Muscle layer of colon (tissue), 2 donors: ENCODE data around the gene PLA2G5.
A peak's percentile ranks its signal among the peaks of the same experiment; 100 is the strongest.

Source experiments
- H3K27ac ChIP-seq: one replicate; pipeline ENCODE4 v1.7.0; 2013; ENCODE audit warnings: low read depth, mild to moderate bottlenecking, low read length, moderate library complexity
- H3K27me3 ChIP-seq, 2 donors: one replicate each; pipeline ENCODE4 v1.7.0; 2013; ENCODE audit warnings: low read length in 2 of 2, mild to moderate bottlenecking in 2 of 2; ENCODE audit not compliant: insufficient read depth in 2 of 2, control insufficient read depth in 1 of 2
- H3K36me3 ChIP-seq: one replicate; pipeline ENCODE4 v1.7.0; 2013; ENCODE audit warnings: mild to moderate bottlenecking, low read length; ENCODE audit not compliant: insufficient read depth
- H3K4me1 ChIP-seq: one replicate; pipeline ENCODE4 v1.7.0; 2013; ENCODE audit warnings: mild to moderate bottlenecking, low read length; ENCODE audit not compliant: insufficient read depth
- H3K4me3 ChIP-seq, 2 donors: one replicate each; pipeline ENCODE4 v1.7.0; 2013; ENCODE audit warnings: low read length in 2 of 2, low read depth in 1 of 2, mild to moderate bottlenecking in 1 of 2, moderate library complexity in 1 of 2
- H3K9ac ChIP-seq: one replicate; pipeline ENCODE4 v1.7.0; 2013; ENCODE audit warnings: low read length
- H3K9me3 ChIP-seq: one replicate; pipeline ENCODE4 v1.7.0; 2013; ENCODE audit warnings: mild to moderate bottlenecking, low read length
- donor health status: abdominal sarcoma.
- donor health status: Adenocarcinoma of cecum.

PLA2G5 gene

DNA sequence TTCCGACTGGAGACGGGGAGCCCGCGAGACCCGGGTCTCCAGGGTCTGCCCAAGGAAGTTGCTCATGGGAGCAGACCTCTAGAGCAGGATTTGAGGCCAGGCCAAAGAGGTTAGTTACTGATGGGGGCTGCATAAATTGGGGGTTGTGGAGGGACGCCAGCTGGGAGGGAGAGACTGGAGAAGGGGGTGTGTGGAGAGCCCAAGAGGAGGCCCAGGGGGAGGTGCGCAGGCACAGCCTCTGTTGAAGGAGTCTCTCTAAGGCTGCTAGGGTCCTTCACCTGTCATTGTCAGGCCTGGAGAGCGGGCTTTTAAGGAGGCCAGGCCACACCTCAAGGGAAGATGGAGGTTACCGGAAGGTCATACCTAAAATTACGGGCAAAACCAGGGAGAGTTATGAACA is 363 bp downstream of the PLA2G5 start:
- Histone ChIP-seq H3K4me3 (peak overlapping the region in 1 of 2 donors; percentile 62), H3K4me1 (peaks cover 40% of the 10 kb centered on the region), H3K9me3 (no peaks in the 10 kb centered on the region), H3K27me3 (no peaks in the 10 kb centered on the region), H3K27ac (peak overlapping the region; percentile 83), H3K36me3 (no peaks in the 10 kb centered on the region), H3K9ac (peak overlapping the region; percentile 27)

DNA sequence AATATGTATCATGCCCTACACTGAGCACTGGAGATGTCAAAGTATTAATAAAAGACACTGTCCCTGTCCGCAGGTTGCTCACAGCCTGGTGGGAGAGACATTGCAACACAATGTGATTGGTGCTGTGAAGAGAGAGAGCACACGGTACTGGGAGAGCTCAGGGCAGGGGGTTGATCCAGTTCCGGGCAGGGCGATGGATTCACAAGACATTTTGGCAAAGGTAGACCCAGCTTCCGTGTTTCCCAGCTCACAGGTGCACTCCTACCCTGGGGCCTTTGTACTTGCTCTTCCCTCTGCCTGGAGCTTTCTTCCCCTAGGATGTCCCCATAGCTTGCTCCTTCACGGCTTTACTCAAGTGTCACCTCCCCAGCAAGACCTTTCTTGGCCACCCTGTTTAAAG is 1.4 kb downstream of the PLA2G5 start:
- Histone ChIP-seq H3K36me3 (no peaks in the 10 kb centered on the region), H3K27me3 (no peaks in the 10 kb centered on the region), H3K4me3 (peak overlapping the region; percentile 3 to 62), H3K4me1 (peaks cover 40% of the 10 kb centered on the region), H3K27ac (no peak overlapping the region), H3K9ac (peak overlapping the region; percentile 27), H3K9me3 (no peaks in the 10 kb centered on the region)

DNA sequence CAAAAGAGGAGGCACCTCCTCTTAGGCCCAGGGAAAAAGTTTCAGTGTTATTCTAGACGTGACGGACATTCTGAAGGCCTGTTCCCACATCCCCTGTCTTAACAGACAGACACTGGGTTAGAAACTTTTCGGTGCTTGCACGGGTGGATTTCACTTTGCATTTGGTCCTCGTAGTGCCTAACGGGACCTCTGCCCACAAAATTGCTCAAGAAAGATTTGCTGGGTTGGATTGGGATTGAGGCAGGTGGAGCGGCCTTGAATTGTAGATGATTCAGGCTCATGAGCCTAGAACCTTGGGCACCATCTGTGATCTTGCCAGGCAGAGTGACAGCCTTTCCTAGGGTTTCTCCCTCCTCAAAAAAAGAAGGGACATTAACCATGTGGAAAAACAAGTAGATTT is 2.8 kb downstream of the PLA2G5 start:
- Histone ChIP-seq H3K4me1 (peaks cover 40% of the 10 kb centered on the region), H3K27ac (no peak overlapping the region), H3K27me3 (no peaks in the 10 kb centered on the region), H3K4me3 (no peak overlapping the region), H3K9ac (no peak overlapping the region), H3K36me3 (peaks cover 4% of the 10 kb centered on the region), H3K9me3 (no peaks in the 10 kb centered on the region)

DNA sequence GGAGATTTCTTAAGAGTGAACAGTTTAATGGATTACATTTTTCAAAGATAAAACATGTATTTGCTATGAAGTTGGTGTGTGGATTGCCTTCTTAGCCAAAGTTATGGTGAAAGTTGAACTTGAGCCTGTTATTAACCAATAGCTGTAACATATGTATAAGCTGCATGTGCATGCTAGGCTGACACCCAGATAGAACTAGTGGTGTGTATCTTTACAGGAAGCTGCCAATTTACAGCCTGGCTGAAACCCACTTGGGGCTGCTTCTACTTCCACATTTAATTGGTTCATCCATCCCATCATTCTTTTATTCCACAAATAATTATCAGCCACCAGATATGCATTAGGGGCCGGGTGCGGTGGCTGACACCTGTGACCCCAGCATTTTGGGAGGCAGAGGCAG is 3.3 kb downstream of the PLA2G5 start:
- no peak overlapping the region for H3K27ac ChIP-seq
- no peaks in the 10 kb centered on the region for H3K27me3 ChIP-seq
- no peak overlapping the region for H3K9ac ChIP-seq
- no peak overlapping the region for H3K4me3 ChIP-seq
- H3K4me1 ChIP-seq = peaks cover 40% of the 10 kb centered on the region
- H3K9me3 ChIP-seq = no peaks in the 10 kb centered on the region
- peaks cover 4% of the 10 kb centered on the region for H3K36me3 ChIP-seq

DNA sequence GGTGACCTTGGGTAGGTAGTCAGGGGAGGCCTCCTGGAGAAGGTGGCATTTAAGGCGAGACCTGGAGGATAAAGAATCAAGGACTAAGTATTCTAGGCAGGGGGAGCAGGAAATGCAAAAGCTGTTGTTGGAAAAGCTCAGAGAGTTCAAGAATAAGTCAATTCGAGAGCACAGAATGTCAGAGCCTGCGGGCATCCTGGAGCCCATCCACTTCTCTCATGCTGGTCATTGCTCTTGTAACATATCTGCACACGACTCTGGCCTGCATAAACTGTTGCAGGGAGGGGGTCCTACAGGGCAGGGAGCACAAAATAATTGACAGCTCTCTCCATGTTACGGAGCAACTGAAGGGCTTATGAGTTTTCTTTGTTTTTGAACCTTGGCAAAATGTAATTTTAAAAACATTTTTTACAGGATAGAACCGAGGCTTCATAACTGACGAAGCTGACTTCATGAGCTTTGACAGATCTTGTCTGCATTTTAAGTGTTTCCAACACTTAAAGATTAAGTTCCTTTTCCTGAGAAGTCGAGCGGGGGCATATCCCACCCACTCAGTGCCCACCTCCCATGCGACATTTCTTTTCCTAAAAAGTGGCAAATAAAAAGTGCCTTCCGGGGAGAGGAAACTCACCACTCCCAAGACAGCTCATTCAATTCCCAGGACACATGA is 4.2 kb downstream of the PLA2G5 start:
- no peaks in the 10 kb centered on the region for H3K27me3 ChIP-seq
- H3K36me3 ChIP-seq = peaks cover 4% of the 10 kb centered on the region
- H3K9ac ChIP-seq = no peak overlapping the region
- H3K4me3 ChIP-seq = no peak overlapping the region
- no peak overlapping the region for H3K27ac ChIP-seq
- no peaks in the 10 kb centered on the region for H3K9me3 ChIP-seq
- peaks cover 34% of the 10 kb centered on the region for H3K4me1 ChIP-seq

DNA sequence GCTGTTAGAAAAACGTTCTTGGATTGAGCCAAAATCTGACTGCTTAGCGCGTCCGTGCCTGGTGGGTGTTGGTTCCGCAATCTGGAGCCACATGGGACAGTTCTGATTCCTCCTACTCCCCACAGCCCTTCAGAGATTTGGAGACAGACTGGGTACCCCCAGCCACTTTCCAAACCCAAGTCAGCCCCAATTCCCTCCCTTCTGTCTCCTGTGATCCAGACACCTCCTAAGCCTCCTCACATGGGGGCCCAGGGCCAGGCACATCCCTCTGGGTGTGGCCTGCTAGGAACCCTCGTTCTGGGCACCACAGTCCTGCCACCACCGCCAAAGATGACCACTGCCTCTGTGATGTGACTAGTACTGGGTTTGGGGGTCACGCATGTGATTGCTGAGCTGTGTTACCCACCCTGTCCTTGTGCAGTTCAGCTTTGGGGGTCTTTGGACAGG is 4.8 kb downstream of the PLA2G5 start:
- Histone ChIP-seq H3K27me3 (no peaks in the 10 kb centered on the region), H3K9ac (no peak overlapping the region), H3K4me3 (no peak overlapping the region), H3K27ac (no peak overlapping the region), H3K4me1 (peaks cover 31% of the 10 kb centered on the region), H3K36me3 (peaks cover 4% of the 10 kb centered on the region), H3K9me3 (no peaks in the 10 kb centered on the region)

DNA sequence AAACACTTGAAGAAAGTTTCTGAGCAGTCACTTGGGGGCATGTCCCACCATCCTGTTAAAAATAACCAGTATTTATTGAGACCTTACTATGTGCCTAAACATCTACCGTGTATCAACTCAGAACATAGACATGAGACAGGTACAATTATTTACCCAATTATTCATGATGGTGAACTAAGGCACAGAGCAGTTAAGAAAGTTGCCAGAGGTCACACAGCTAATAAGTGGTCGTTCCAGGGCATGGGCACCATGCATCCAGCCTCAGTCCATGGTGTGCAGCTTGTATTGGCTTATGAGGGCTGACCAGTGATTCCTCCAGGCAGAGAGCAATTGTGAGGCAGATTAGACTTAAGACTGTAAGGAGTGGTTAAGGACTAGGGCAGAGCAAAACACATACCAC is 5.4 kb downstream of the PLA2G5 start:
- peaks cover 4% of the 10 kb centered on the region for H3K36me3 ChIP-seq
- H3K4me1 ChIP-seq = peaks cover 27% of the 10 kb centered on the region
- H3K4me3 ChIP-seq = no peak overlapping the region
- H3K9ac ChIP-seq = no peak overlapping the region
- no peaks in the 10 kb centered on the region for H3K9me3 ChIP-seq
- no peak overlapping the region for H3K27ac ChIP-seq
- H3K27me3 ChIP-seq = no peaks in the 10 kb centered on the region

DNA sequence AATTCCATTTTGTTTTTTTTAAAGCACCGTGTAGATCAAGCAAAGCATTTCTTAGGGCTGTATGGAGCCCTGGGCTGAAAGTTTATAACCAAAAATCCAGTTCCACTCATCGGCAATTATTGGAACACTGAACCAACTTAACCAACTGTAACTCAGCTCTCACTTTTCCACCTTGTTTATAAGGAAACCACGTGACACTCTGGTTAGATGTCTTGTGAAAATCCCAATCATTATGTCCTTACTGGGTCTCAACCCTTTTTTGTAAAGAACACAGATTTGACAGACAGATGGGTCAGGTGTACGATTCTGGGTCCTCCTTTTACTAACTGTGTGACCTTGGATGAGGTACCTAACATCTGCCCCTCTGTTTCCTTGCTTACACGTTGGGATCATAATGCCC is 6.2 kb downstream of the PLA2G5 start:
- Histone ChIP-seq H3K27me3 (no peaks in the 10 kb centered on the region), H3K4me1 (peaks cover 21% of the 10 kb centered on the region), H3K9me3 (no peaks in the 10 kb centered on the region), H3K36me3 (peaks cover 4% of the 10 kb centered on the region), H3K9ac (no peak overlapping the region), H3K27ac (no peak overlapping the region), H3K4me3 (no peak overlapping the region)

DNA sequence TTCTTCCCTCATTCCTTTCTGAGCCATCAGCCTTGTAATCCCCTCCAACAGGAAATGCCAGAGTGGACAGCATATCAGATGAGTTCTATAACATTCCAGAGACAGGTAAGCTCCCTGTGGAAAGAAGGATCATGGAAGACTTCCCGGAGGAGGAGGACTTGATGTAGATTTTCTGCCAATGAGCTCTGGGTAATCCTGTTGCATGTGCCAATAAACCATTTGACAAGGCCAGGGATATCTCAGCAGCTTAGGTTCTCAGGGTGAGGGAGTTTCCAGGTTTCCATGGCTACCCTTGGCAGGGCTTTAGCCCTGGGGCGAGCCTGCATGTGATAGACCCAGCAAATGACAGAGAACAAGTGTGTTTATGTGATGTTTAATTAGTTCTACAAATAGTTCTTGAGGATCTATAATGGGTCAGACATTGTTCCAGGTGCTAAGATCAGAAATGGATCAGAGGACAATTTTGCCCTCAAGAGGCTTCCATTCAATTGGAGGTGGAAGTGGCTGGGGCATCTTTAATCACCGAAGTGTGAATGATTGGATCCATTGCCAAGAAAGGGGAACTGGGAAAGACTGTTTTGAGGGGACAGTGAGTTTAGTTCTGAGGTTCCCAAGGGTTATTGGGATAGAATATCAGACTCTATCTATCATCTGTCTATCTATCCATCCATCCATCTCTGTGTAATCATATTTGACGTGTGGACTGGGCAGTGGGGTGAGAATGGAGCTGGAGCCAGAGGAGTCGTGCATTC is 6.9 kb downstream of the PLA2G5 start:
- Histone ChIP-seq H3K9ac (no peak overlapping the region), H3K9me3 (no peaks in the 10 kb centered on the region), H3K36me3 (peaks cover 4% of the 10 kb centered on the region), H3K4me1 (peaks cover 15% of the 10 kb centered on the region), H3K27ac (no peak overlapping the region), H3K27me3 (no peaks in the 10 kb centered on the region), H3K4me3 (no peak overlapping the region)

DNA sequence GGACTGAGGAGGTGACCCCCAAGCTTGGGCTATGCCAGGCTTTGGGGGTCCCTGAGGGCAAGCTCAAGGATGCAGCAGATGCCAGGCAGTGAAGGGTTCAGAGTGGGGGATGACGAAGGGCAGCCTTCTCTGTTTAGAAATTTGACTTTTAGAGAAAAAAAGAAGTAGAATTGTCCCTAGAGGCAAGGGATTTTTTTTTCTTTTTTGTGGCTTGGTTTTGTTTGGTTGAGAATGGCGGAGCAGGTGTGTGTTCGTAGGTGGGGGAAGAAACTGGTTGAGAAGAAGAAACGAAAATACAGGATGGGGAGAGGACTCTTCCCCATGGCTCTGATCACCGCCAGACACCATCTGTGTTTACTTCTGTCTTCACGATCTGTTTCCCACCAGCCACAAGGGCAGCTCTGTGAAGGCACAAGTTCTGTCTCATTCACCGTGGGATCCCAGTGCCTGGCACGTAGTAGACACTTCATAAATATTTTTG is 8.2 kb downstream of the PLA2G5 start:
- no peak overlapping the region for H3K9ac ChIP-seq
- H3K27me3 ChIP-seq = no peaks in the 10 kb centered on the region
- no peak overlapping the region for H3K4me3 ChIP-seq
- no peaks in the 10 kb centered on the region for H3K9me3 ChIP-seq
- H3K27ac ChIP-seq = no peak overlapping the region
- peaks cover 4% of the 10 kb centered on the region for H3K36me3 ChIP-seq
- H3K4me1 ChIP-seq = peaks cover 8% of the 10 kb centered on the region

DNA sequence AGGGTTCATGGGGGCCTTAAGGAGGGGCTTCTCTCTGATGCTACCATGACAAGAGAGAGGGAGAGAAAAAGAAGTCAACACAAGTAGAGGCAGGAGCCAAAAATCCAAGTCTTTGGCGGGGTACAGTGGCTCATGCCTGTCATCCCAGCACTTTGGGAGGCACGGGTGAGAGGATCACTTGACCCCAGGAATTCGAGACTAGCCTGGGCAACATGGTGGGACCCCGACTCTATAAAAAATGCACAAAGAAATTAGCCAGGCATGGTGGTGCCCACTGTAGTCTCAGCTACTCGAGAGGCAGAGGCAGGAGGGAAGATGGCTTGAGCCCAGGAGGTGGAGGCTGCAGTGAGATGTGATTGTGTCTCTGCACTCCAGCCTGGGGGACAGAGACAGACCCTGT is 8.7 kb downstream of the PLA2G5 start:
- H3K4me1 ChIP-seq = peaks cover 8% of the 10 kb centered on the region
- H3K27ac ChIP-seq = no peak overlapping the region
- H3K27me3 ChIP-seq = no peaks in the 10 kb centered on the region
- peaks cover 4% of the 10 kb centered on the region for H3K36me3 ChIP-seq
- no peak overlapping the region for H3K9ac ChIP-seq
- H3K9me3 ChIP-seq = no peaks in the 10 kb centered on the region
- H3K4me3 ChIP-seq = no peak overlapping the region
